Endothelial cell of umbilical vein (primary cell): ENCODE measurements around the gene RBM38. TPM values are rescaled to one million over a fixed set of nuclear protein-coding genes. Genes with fewer than 3 reads are reported as not detected.

ENCODE experiments used
- BruUV-seq: library from RNA; stranded (reverse); fragments of 400-500 nt; replicated peaks from 2 replicates; lab custom pipeline; 2021; lab: Mats Ljungman, UMichigan
- CTCF ChIA-PET: fragments of 300-600, 350-600 bp; sonication (Branson Sonifier 250); formaldehyde crosslinking; loops from one replicate; lab custom pipeline; 2021; ENCODE audit warnings: antibody characterized with exemption, inconsistent platforms; lab: Charles Lee
- POLR2A ChIA-PET: fragments of 300-600, 350-600 bp; sonication (Branson Sonifier 250); formaldehyde crosslinking; loops from one replicate; lab custom pipeline; 2021; ENCODE audit warnings: antibody characterized with exemption, inconsistent platforms; lab: Charles Lee
- DNase-seq: peaks from one replicate; pipeline ENCODE4 v3.0.0-alpha.2; 2011; ENCODE audit warnings: low read depth, low spot score
- FAIRE-seq: peaks from 2 replicates; lab custom pipeline; 2011; peaks lifted over from hg19 to GRCh38; lab: Jason Lieb, UNC
- H2AFZ ChIP-seq: 2 replicates; pipeline ENCODE4 v1.6.0; 2012; ENCODE audit warnings: low read depth, low read length, control low read depth, inconsistent platforms
- H3K27ac ChIP-seq: 2 replicates; pipeline ENCODE4 v1.5.1; 2011; ENCODE audit warnings: low read depth, mild to moderate bottlenecking, control low read depth, low read length, moderate library complexity; ENCODE audit not compliant: insufficient read depth
- H3K27me3 ChIP-seq, 2 experiments: 2 replicates each; pipeline versions ENCODE4 v1.6.0 to v1.6.1; 2011; ENCODE audit warnings: low read length in 2 of 2, mixed read lengths in 1 of 2; ENCODE audit not compliant: control insufficient read depth in 2 of 2, insufficient read depth in 2 of 2
- H3K36me3 ChIP-seq, 2 experiments: 2 replicates in 1 of 2; 3 replicates in 1 of 2; pipeline ENCODE4 v1.5.1; 2011; ENCODE audit warnings: low read length in 2 of 2, mild to moderate bottlenecking in 1 of 2, moderate library complexity in 1 of 2; ENCODE audit not compliant: control insufficient read depth in 2 of 2, insufficient read depth in 2 of 2; ENCODE audit errors: extremely low read depth in 1 of 2
- H3K4me1 ChIP-seq: 3 replicates; pipeline ENCODE4 v1.5.1; 2011; ENCODE audit warnings: mild to moderate bottlenecking, low read length; ENCODE audit not compliant: control insufficient read depth, insufficient read depth; ENCODE audit errors: extremely low read depth
- H3K4me2 ChIP-seq: 2 replicates; pipeline ENCODE4 v1.6.1; 2011; ENCODE audit warnings: low read length, control low read depth, mixed read lengths; ENCODE audit not compliant: insufficient read depth
- H3K4me3 ChIP-seq, 3 experiments: fragments of 200-600 bp in 1 of 3; sonication (generic), shearing (Covaris generic) in 1 of 3; replicated peaks in 1 of 3; 2 replicates each; pipeline ENCODE4 v1.5.1; 2011 to 2016; ENCODE audit warnings: control low read depth in 3 of 3, low read length in 3 of 3, mild to moderate bottlenecking in 2 of 3, inconsistent platforms in 1 of 3, low read depth in 1 of 3, moderate library complexity in 1 of 3; ENCODE audit not compliant: insufficient read depth in 1 of 3
- H3K79me2 ChIP-seq: 2 replicates; pipeline ENCODE4 v1.6.0; 2012; ENCODE audit warnings: low read length, inconsistent platforms; ENCODE audit not compliant: control insufficient read depth, insufficient read depth
- H3K9ac ChIP-seq: replicated peaks from 2 replicates; pipeline ENCODE3; 2011; ENCODE audit warnings: low read length, control low read depth; ENCODE audit not compliant: insufficient read depth; ENCODE audit errors: extremely low read depth
- H3K9me1 ChIP-seq: replicated peaks from 3 replicates; pipeline ENCODE4 v1.6.0; 2011; ENCODE audit warnings: mild to moderate bottlenecking, low read length; ENCODE audit not compliant: control insufficient read depth, insufficient read depth; ENCODE audit errors: extremely low read depth
- H3K9me3 ChIP-seq: replicated peaks from 2 replicates; pipeline ENCODE4 v1.5.1; 2012; ENCODE audit warnings: low read length, inconsistent platforms; ENCODE audit not compliant: control insufficient read depth, insufficient read depth
- H4K20me1 ChIP-seq: replicated peaks from 2 replicates; pipeline ENCODE3; 2011; ENCODE audit warnings: mild to moderate bottlenecking, low read length; ENCODE audit not compliant: control insufficient read depth, insufficient read depth; ENCODE audit errors: extremely low read depth
- CTCF ChIP-seq, 2 donors: IDR thresholded peaks; 1 replicate in 1 of 2; 2 replicates in 1 of 2; pipeline ENCODE4 v1.5.1; 2011; ENCODE audit warnings: low read length in 2 of 2, mild to moderate bottlenecking in 2 of 2, moderate library complexity in 2 of 2, control low read depth in 1 of 2, inconsistent platforms in 1 of 2, low read depth in 1 of 2; ENCODE audit not compliant: insufficient read depth in 1 of 2; ENCODE audit errors: extremely low read depth in 1 of 2
- EZH2 ChIP-seq: IDR thresholded peaks from 2 replicates; pipeline ENCODE4 v1.6.1; 2012; ENCODE audit warnings: borderline replicate concordance, low read depth, mild to moderate bottlenecking, moderate library complexity, low read length, inconsistent platforms; ENCODE audit not compliant: severe bottlenecking
- FOS ChIP-seq: IDR thresholded peaks from 2 replicates; pipeline ENCODE4 v1.6.1; 2011; ENCODE audit warnings: mild to moderate bottlenecking, low read length, moderate library complexity, borderline replicate concordance; ENCODE audit not compliant: insufficient read depth
- GATA2 ChIP-seq: IDR thresholded peaks from 2 replicates; pipeline ENCODE4 v1.7.0; 2011; ENCODE audit warnings: low read depth, mild to moderate bottlenecking, moderate library complexity, mixed read lengths, low read length; ENCODE audit not compliant: insufficient read length, insufficient read depth
- JUN ChIP-seq: IDR thresholded peaks from 2 replicates; pipeline ENCODE4 v1.6.1; 2011; ENCODE audit warnings: borderline replicate concordance, low read depth; ENCODE audit not compliant: insufficient read length, insufficient read depth
- MAX ChIP-seq: IDR thresholded peaks from 2 replicates; pipeline ENCODE4 v1.6.1; 2011; ENCODE audit not compliant: insufficient read depth, insufficient read length
- MYC ChIP-seq: IDR thresholded peaks from one replicate; pipeline ENCODE4 v1.6.1; 2011; ENCODE audit warnings: mild to moderate bottlenecking, low read depth, low read length
- POLR2A ChIP-seq: IDR thresholded peaks from 2 replicates; pipeline ENCODE4 v1.6.1; 2012; ENCODE audit warnings: low read depth, mild to moderate bottlenecking, control low read depth, low read length
- POLR2AphosphoS5 ChIP-seq: IDR thresholded peaks from 2 replicates; pipeline ENCODE4 v1.6.1; 2012; ENCODE audit warnings: low read depth, mild to moderate bottlenecking, control low read depth, low read length, moderate library complexity; ENCODE audit not compliant: insufficient read depth
- dilution Hi-C: fragments of 300-500 bp; cut with MboI; formaldehyde crosslinking; loops from one replicate; pipeline ENCODE4 v1.15.0; 2019; ENCODE audit warnings: low sequenced_read_pairs; ENCODE audit not compliant: extremely low pct_ligation_motif_present
- intact Hi-C: fragments of 100-400 bp; cut with micrococcal nuclease; formaldehyde crosslinking; loops from one replicate; pipeline ENCODE4 v1.10.0; 2022
- polyA plus RNA-seq, 4 experiments: library from polyadenylated mRNA; depleted of rRNA in 3 of 4; stranded (reverse) in 3 of 4; unstranded in 1 of 4; fragments of >200 nt; gene quantifications; 2 replicates each; pipeline versions ENCODE4 v1.2.1 to v1.2.3, GENCODE V29; 2011 to 2012; ENCODE audit warnings: missing spikeins in 1 of 4
- total RNA-seq: library from RNA; stranded (reverse); gene quantifications from 2 replicates; pipeline ENCODE4 v1.2.3, GENCODE V29; 2021

RBM38 gene
- total and polyA plus RNA-seq, 2 donors (not counting 3 experiments of a cell fraction or from before 2014, with no cell fraction given): 22.1 to 37.4 TPM

- peaks cover 40 to 58% of the 10 kb centered on the region in 2 experiments for H3K36me3 ChIP-seq
- intact Hi-C loops (no loop called here), dilution Hi-C loops (no loop called here)
- DNase-seq: no peak
- POLR2A ChIA-PET: no interaction called here
- no peak overlapping the region for H3K9ac ChIP-seq
- no peak overlapping the region for H3K4me3 ChIP-seq
- no peaks in the 10 kb centered on the region for H3K4me1 ChIP-seq
- FAIRE-seq: no peak
- H3K27ac ChIP-seq: no peak overlapping the region
- H4K20me1 ChIP-seq: no peaks in the 10 kb centered on the region
- H3K79me2 ChIP-seq: no peaks in the 10 kb centered on the region
- H2AFZ ChIP-seq: no peak overlapping the region
- BruUV-seq: no TSS peak
- TF ChIP-seq MYC: no peak
- TF ChIP-seq CTCF (IDR thresholded peaks at IDR 0.05; ENCODE audit: extremely low read depth in 1 of 2, insufficient read depth in 1 of 2, low read depth in 1 of 2, low read length in 2 of 2): no peak
- no peak for TF ChIP-seq GATA2
- TF ChIP-seq EZH2: no peak
- no peak for TF ChIP-seq POLR2A
- no peak for TF ChIP-seq JUN
- no peak for TF ChIP-seq MAX
- no peak for TF ChIP-seq FOS
- no peak for TF ChIP-seq POLR2AphosphoS5
- no peaks in the 10 kb centered on the region for H3K9me1 ChIP-seq
- no peaks in the 10 kb centered on the region for H3K27me3 ChIP-seq
- no peaks in the 10 kb centered on the region for H3K9me3 ChIP-seq
- H3K4me2 ChIP-seq: no peak overlapping the region
- CTCF ChIA-PET: no interaction called here
Observed at GRCh38 chr20:57372157-57372556, 19.0 kb upstream of the RBM38 start.
